ENCODE measurements around the gene DAPK1.

The DAPK1 gene

GRCh38 chr9:87534957-87535356 is 37.3 kb downstream of the DAPK1 start:
- H3K9ac ChIP-seq = no peak overlapping the region
- peaks cover 7 to 22% (median 14%) of the 10 kb centered on the region in 10 experiments for H3K4me1 ChIP-seq
- H3K4me2 ChIP-seq = no peak overlapping the region
- H4K20me1 ChIP-seq = peaks cover 0 to 76% (median 0%) of the 10 kb centered on the region in 11 experiments; a peak in 2 of 22 replicates
- 0 out of 22 replicates have a peak, but pooled peaks cover 0 to 7% (median 0%) of the 10 kb centered on the region in 11 experiments for H3K36me3 ChIP-seq
- H3K9me3 ChIP-seq (replicated peaks in 1 of 11) = no peaks in the 10 kb centered on the region
- H3K27me3 ChIP-seq = no peaks in the 10 kb centered on the region
- no peak overlapping the region for H3K4me3 ChIP-seq
- H3K27ac ChIP-seq = no peak overlapping the region
- no peak for TF ChIP-seq Cebpa-rat (IDR thresholded peaks at IDR 0.05)

- Histone ChIP-seq H3K4me1 (peaks cover 0 to 12% (median 4%) of the 10 kb centered on the region in 10 experiments; a peak in 18 of 20 replicates), H3K9me3 (replicated peaks in 1 of 11) (no peaks in the 10 kb centered on the region), H3K27me3 (no peaks in the 10 kb centered on the region), H3K36me3 (peaks cover 0 to 16% (median 0%) of the 10 kb centered on the region in 11 experiments; a peak in 3 of 22 replicates), H3K4me3 (no peak overlapping the region), H3K27ac (no peak overlapping the region), H3K4me2 (0 out of 22 replicates have a peak overlapping the region, but pooled peaks of 1 of the 11 experiments have one; percentile 5), H3K9ac (no peak overlapping the region), H4K20me1 (peaks cover 0 to 66% (median 0%) of the 10 kb centered on the region in 11 experiments; a peak in 2 of 22 replicates)
- no peak for TF ChIP-seq Cebpa-rat (IDR thresholded peaks at IDR 0.05)
Observed at GRCh38 chr9:87535817-87536539, 38.3 kb downstream of the DAPK1 start.

GRCh38 chr9:87537625-87538024 is 40.0 kb downstream of the DAPK1 start:
- Histone ChIP-seq H3K4me3 (no peak overlapping the region), H3K27ac (no peak overlapping the region), H3K36me3 (peaks cover 0 to 22% (median 0%) of the 10 kb centered on the region in 11 experiments; a peak in 3 of 22 replicates), H3K27me3 (no peaks in the 10 kb centered on the region), H3K4me2 (no peak overlapping the region), H3K4me1 (peaks cover 0 to 7% (median 0%) of the 10 kb centered on the region in 10 experiments; a peak in 2 of 20 replicates), H4K20me1 (peaks cover 0 to 49% (median 0%) of the 10 kb centered on the region in 11 experiments; a peak in 2 of 22 replicates), H3K9ac (no peak overlapping the region), H3K9me3 (replicated peaks in 1 of 11) (no peaks in the 10 kb centered on the region)
- no peak for TF ChIP-seq Cebpa-rat (IDR thresholded peaks at IDR 0.05)

- Histone ChIP-seq H3K4me3 (no peak overlapping the region), H3K9me3 (replicated peaks in 1 of 11) (no peaks in the 10 kb centered on the region), H3K9ac (no peak overlapping the region), H3K36me3 (peaks cover 0 to 22% (median 0%) of the 10 kb centered on the region in 11 experiments; a peak in 3 of 22 replicates), H3K4me2 (no peak overlapping the region), H3K27me3 (no peaks in the 10 kb centered on the region), H4K20me1 (peaks cover 0 to 41% (median 0%) of the 10 kb centered on the region in 11 experiments; a peak in 1 of 22 replicates), H3K27ac (no peak overlapping the region), H3K4me1 (peaks cover 0 to 7% (median 0%) of the 10 kb centered on the region in 10 experiments; a peak in 6 of 20 replicates)
- TF ChIP-seq Cebpa-rat (IDR thresholded peaks at IDR 0.05) = no peak
Observed at GRCh38 chr9:87540444-87541105, 42.9 kb downstream of the DAPK1 start.

GRCh38 chr9:87541663-87542062 is 44.0 kb downstream of the DAPK1 start:
- H3K27ac ChIP-seq = no peak overlapping the region
- no peaks in the 10 kb centered on the region for H3K27me3 ChIP-seq
- H3K4me3 ChIP-seq = no peak overlapping the region
- peaks cover 0 to 33% (median 0%) of the 10 kb centered on the region in 11 experiments; a peak in 2 of 22 replicates for H4K20me1 ChIP-seq
- peaks cover 0 to 22% (median 0%) of the 10 kb centered on the region in 11 experiments; a peak in 3 of 22 replicates for H3K36me3 ChIP-seq
- H3K9ac ChIP-seq = no peak overlapping the region
- H3K9me3 ChIP-seq (replicated peaks in 1 of 11) = no peaks in the 10 kb centered on the region
- H3K4me2 ChIP-seq = peak overlapping the region in 5 of 11 experiments; percentile 4 to 18 (median 8); a peak in 2 of 22 replicates
- peaks cover 0 to 17% (median 0%) of the 10 kb centered on the region in 10 experiments; a peak in 6 of 20 replicates for H3K4me1 ChIP-seq
- no peak for TF ChIP-seq Cebpa-rat (IDR thresholded peaks at IDR 0.05)

GRCh38 chr9:87542141-87542540 is 44.5 kb downstream of the DAPK1 start:
- H3K9ac ChIP-seq = no peak overlapping the region
- TF ChIP-seq Cebpa-rat (IDR thresholded peaks at IDR 0.05) = no peak
- no peak overlapping the region for H3K27ac ChIP-seq
- H3K27me3 ChIP-seq = no peaks in the 10 kb centered on the region
- peaks cover 0 to 20% (median 0%) of the 10 kb centered on the region in 10 experiments; a peak in 6 of 20 replicates for H3K4me1 ChIP-seq
- H3K9me3 ChIP-seq (replicated peaks in 1 of 11) = no peaks in the 10 kb centered on the region
- H3K4me3 ChIP-seq = no peak overlapping the region
- H3K4me2 ChIP-seq = no peak overlapping the region
- peaks cover 0 to 33% (median 0%) of the 10 kb centered on the region in 11 experiments; a peak in 2 of 22 replicates for H4K20me1 ChIP-seq
- H3K36me3 ChIP-seq = peaks cover 0 to 22% (median 0%) of the 10 kb centered on the region in 11 experiments; a peak in 3 of 22 replicates

GRCh38 chr9:87543251-87543650 is 45.6 kb downstream of the DAPK1 start:
- Histone ChIP-seq H3K4me2 (no peak overlapping the region), H3K9ac (no peak overlapping the region), H3K4me3 (no peak overlapping the region)

GRCh38 chr9:87545858-87546257 is 48.2 kb downstream of the DAPK1 start:
- H3K4me3 ChIP-seq = no peak overlapping the region
- no peak overlapping the region for H3K9ac ChIP-seq
- peaks cover 7 to 38% (median 13%) of the 10 kb centered on the region in 10 experiments; a peak in 17 of 20 replicates for H3K4me1 ChIP-seq
- TF ChIP-seq Cebpa-rat (IDR thresholded peaks at IDR 0.05) = no peak
- no peak overlapping the region for H3K27ac ChIP-seq
- H3K36me3 ChIP-seq = peaks cover 0 to 12% (median 0%) of the 10 kb centered on the region in 11 experiments; a peak in 1 of 22 replicates
- H3K27me3 ChIP-seq = no peaks in the 10 kb centered on the region
- peak overlapping the region in 2 of 11 experiments; percentile 40 to 45; a peak in 4 of 22 replicates for H3K4me2 ChIP-seq
- peaks cover 0 to 36% (median 0%) of the 10 kb centered on the region in 11 experiments; a peak in 2 of 22 replicates for H4K20me1 ChIP-seq
- H3K9me3 ChIP-seq (replicated peaks in 1 of 11) = peaks cover 0 to 6% (median 0%) of the 10 kb centered on the region in 11 experiments; a peak in 1 of 22 replicates

More at GRCh38 chr9:87543251-87543650, 45.6 kb downstream of the DAPK1 start:
- H3K27ac ChIP-seq = no peak overlapping the region
- H4K20me1 ChIP-seq = peaks cover 0 to 31% (median 0%) of the 10 kb centered on the region in 11 experiments; a peak in 2 of 22 replicates
- H3K4me1 ChIP-seq = peaks cover 0 to 24% (median 0%) of the 10 kb centered on the region in 10 experiments; a peak in 6 of 20 replicates
- no peaks in the 10 kb centered on the region for H3K9me3 ChIP-seq (replicated peaks in 1 of 11)
- H3K36me3 ChIP-seq = peaks cover 0 to 22% (median 0%) of the 10 kb centered on the region in 11 experiments; a peak in 3 of 22 replicates
- H3K27me3 ChIP-seq = no peaks in the 10 kb centered on the region
- no peak for TF ChIP-seq Cebpa-rat (IDR thresholded peaks at IDR 0.05)

Data from BLaER1 treated with 17β-estradiol and CSF1 and Interleukin-3, amounts not matched to agents 10 nM and 100 nM (cell line).